Left ventricle myocardium superior (tissue), 1 donor: ENCODE measurements around the gene ERCC6L2. TPM values are rescaled to one million over a fixed set of nuclear protein-coding genes. Genes with fewer than 3 reads are reported as not detected.

Experiments used
- ATAC-seq: fragments of 200-7000 bp; cut with Tn5 transposase; one replicate; pipeline ENCODE4 v1.9.1; 2020; ENCODE audit warnings: mild to moderate bottlenecking, moderate library complexity
- DNase-seq: peaks from one replicate; pipeline ENCODE4 v3.0.0-alpha.2; 2020
- intact Hi-C: fragments of 100-400 bp; cut with micrococcal nuclease; formaldehyde crosslinking; loops from one replicate; pipeline ENCODE4 v1.11.0; 2022
- total RNA-seq: library from RNA; stranded (reverse); fragmentation: NEBNext Ultra II Directional; extraction: Animal tissue kit (Norgen Biotek cat#: 25700); gene quantifications from one replicate; pipeline ENCODE4 v1.2.1, GENCODE V29; 2021
- donor health status: DM: no; HTN: yes; CAD: no; lungs with severe emphysema.

Gene ERCC6L2
- total RNA-seq, 1 donor from 2014 or later: 22.9 TPM

- DNase-seq: no peak
- no peak for ATAC-seq
- intact Hi-C loops: no loop called here
These were observed 87.4 kb downstream of the ERCC6L2 start for GRCh38 chr9:95962936-95963335.

GRCh38 chr9:95963659-95964058, 88.2 kb downstream of the ERCC6L2 start:
- DNase-seq (no peak), ATAC-seq (no peak)
- intact Hi-C loops: no loop called here

GRCh38 chr9:95966306-95966705, 90.8 kb downstream of the ERCC6L2 start:
- no peak for ATAC-seq
- intact Hi-C loops: no loop called here
- no peak for DNase-seq

- ATAC-seq (peak; percentile 39), DNase-seq (no peak)
- intact Hi-C loops: no loop called here
These were observed 94.8 kb downstream of the ERCC6L2 start for GRCh38 chr9:95970317-95970716.

- intact Hi-C loops: no loop called here
- DNase-seq: no peak
- peak; percentile 82 for ATAC-seq
These were observed 96.3 kb downstream of the ERCC6L2 start for GRCh38 chr9:95971815-95972214.

GRCh38 chr9:95974389-95974788, 98.9 kb downstream of the ERCC6L2 start:
- no peak for DNase-seq
- intact Hi-C loops: no loop called here
- ATAC-seq: no peak

GRCh38 chr9:95977371-95977770, 101.9 kb downstream of the ERCC6L2 start:
- no peak for DNase-seq
- ATAC-seq: no peak
- intact Hi-C loops: no loop called here

GRCh38 chr9:95978106-95978505, 102.6 kb downstream of the ERCC6L2 start:
- DNase-seq (no peak), ATAC-seq (no peak)
- intact Hi-C loops: no loop called here

- ATAC-seq: no peak
- no peak for DNase-seq
- intact Hi-C loops: no loop called here
These were observed 104.0 kb downstream of the ERCC6L2 start for GRCh38 chr9:95979446-95979845.

- DNase-seq: no peak
- intact Hi-C loops: no loop called here
- no peak for ATAC-seq
These were observed 105.0 kb downstream of the ERCC6L2 start for GRCh38 chr9:95980262-95981125.

- no peak for ATAC-seq
- DNase-seq: no peak
- intact Hi-C loops: no loop called here
These were observed 106.4 kb downstream of the ERCC6L2 start for GRCh38 chr9:95981761-95982390.

GRCh38 chr9:95985440-95986055, 110.1 kb downstream of the ERCC6L2 start:
- ATAC-seq: peak; percentile 87
- intact Hi-C loops: no loop called here
- no peak for DNase-seq

GRCh38 chr9:95989297-95989696, 113.8 kb downstream of the ERCC6L2 start:
- intact Hi-C loops: no loop called here
- no peak for ATAC-seq
- no peak for DNase-seq

GRCh38 chr9:95991326-95991725, 115.8 kb downstream of the ERCC6L2 start:
- intact Hi-C loops: no loop called here
- DNase-seq (no peak), ATAC-seq (no peak)

GRCh38 chr9:95992536-95992935, 117.0 kb downstream of the ERCC6L2 start:
- intact Hi-C loops: no loop called here
- DNase-seq: no peak

GRCh38 chr9:95993337-95993736, 117.8 kb downstream of the ERCC6L2 start:
- no peak for DNase-seq
- ATAC-seq: no peak
- intact Hi-C loops: no loop called here

More at GRCh38 chr9:95992536-95992935, 117.0 kb downstream of the ERCC6L2 start:
- ATAC-seq: no peak

GRCh38 chr9:95999390-95999789, 123.9 kb downstream of the ERCC6L2 start:
- ATAC-seq: no peak
- intact Hi-C loops: no loop called here
- DNase-seq: no peak

- ATAC-seq: no peak
- DNase-seq: no peak
- intact Hi-C loops: no loop called here
These were observed 128.9 kb downstream of the ERCC6L2 start for GRCh38 chr9:96004379-96004778.

- no peak for DNase-seq
- intact Hi-C loops: no loop called here
- ATAC-seq: no peak
These were observed 130.9 kb downstream of the ERCC6L2 start for GRCh38 chr9:96006296-96006879.

- DNase-seq: no peak
- intact Hi-C loops: no loop called here
- no peak for ATAC-seq
These were observed 131.5 kb downstream of the ERCC6L2 start for GRCh38 chr9:96006961-96007360.
